ENCODE results near the gene ZSCAN5B. TPM values are rescaled to one million over a fixed set of nuclear protein-coding genes. Genes with fewer than 3 reads are reported as not detected.

ZSCAN5B gene
- polyA plus RNA-seq, 6 donors from 2014 or later, result not detected

DNA sequence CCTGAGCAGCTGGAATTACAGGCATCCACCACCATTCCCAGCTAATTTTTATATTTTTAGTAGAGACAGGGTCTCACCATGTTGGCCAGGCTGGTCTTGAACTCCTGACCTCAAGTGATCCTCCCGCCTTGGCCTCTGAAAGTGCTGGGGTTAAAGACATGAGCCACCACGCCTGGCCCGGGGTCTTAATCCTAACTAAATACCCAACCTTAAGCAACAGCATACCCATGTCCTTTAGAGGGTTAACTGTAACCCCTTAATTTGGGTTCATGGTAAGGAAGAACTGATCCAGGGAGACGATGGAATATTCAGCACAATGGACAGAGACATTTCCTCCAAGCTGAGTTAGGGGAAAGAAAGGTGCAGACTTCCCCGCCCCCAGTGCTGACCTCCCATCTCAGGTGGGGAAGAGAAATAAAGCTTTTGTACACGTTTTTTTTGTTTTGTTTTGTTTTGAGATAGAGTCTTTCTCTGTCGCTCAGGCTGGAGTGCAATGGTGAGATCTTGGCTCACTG, 30.5 kb downstream of the ZSCAN5B start:
- DNase-seq, result no peak
- Mint-ChIP-seq H3K4me3 (no peak overlapping the region), H3K27me3 (peaks cover 4 to 39% (median 16%) of the 10 kb centered on the region in 3 donors), H3K27ac (no peak overlapping the region), H3K4me1 (peaks cover 2 to 10% (median 4%) of the 10 kb centered on the region in 3 donors), H3K36me3 (no peaks in the 10 kb centered on the region), H3K9me3 (peaks cover 0 to 2% (median 0%) of the 10 kb centered on the region in 7 donors)
- ATAC-seq (ENCODE audit: low read depth in 2 of 2), result no peak

DNA sequence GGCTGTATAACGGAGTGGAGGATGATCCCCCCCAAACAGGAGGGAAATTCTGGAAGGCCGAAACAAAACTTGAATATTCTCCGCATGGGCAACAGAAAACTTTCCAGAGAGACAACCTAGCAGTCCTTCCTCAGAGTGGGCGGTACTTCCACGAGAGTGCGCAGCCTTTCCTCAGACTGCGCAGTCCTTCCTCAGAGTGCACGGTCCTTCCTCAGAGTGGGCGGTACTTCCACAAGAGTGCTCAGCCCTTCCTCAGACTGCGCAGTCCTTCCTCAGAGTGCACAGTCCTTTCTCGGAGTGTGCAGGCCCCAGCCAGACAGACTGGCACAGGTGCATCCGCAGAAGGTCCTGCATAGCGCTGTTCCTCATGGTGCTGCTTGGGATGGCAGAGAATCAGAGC, 34.5 kb downstream of the ZSCAN5B start:
- no peak for ATAC-seq (ENCODE audit: low read depth in 2 of 2)
- no peak for DNase-seq
- Mint-ChIP-seq H3K9me3 (peaks cover 0 to 2% (median 0%) of the 10 kb centered on the region in 7 donors), H3K4me3 (no peak overlapping the region), H3K4me1 (peaks cover 2 to 8% (median 4%) of the 10 kb centered on the region in 3 donors), H3K27me3 (peaks cover 4 to 25% (median 8%) of the 10 kb centered on the region in 3 donors), H3K36me3 (peaks cover 0 to 23% of the 10 kb centered on the region in 2 donors), H3K27ac (peak overlapping the region in 1 of 6 donors; percentile 53)

DNA sequence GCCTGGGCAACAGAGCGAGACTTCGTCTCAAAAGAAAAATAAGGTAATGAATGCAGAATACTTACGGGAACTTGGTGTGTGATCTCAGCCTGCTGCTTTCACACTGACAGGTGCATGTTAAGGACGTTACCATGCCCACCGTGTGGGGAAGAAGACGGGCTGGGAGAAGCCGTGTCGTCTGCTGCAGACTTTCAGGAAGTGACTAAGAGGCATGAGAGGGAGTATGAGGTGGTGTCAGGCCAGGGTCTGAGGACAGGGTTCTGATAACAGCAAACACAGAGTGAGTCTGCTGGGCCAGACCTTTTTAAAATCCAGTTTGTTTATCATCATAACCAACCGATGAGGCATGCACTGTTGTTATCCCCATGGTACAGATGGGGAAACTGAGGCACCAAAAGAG, 35.3 kb downstream of the ZSCAN5B start:
- Mint-ChIP-seq H3K9me3 (peaks cover 0 to 2% (median 0%) of the 10 kb centered on the region in 7 donors), H3K4me1 (peaks cover 2 to 8% (median 4%) of the 10 kb centered on the region in 3 donors), H3K27ac (peak overlapping the region in 1 of 6 donors; percentile 68), H3K36me3 (peaks cover 0 to 23% of the 10 kb centered on the region in 2 donors), H3K27me3 (peaks cover 4 to 22% (median 8%) of the 10 kb centered on the region in 3 donors), H3K4me3 (no peak overlapping the region)
- ATAC-seq (ENCODE audit: low read depth in 2 of 2) (no peak), DNase-seq (no peak)

DNA sequence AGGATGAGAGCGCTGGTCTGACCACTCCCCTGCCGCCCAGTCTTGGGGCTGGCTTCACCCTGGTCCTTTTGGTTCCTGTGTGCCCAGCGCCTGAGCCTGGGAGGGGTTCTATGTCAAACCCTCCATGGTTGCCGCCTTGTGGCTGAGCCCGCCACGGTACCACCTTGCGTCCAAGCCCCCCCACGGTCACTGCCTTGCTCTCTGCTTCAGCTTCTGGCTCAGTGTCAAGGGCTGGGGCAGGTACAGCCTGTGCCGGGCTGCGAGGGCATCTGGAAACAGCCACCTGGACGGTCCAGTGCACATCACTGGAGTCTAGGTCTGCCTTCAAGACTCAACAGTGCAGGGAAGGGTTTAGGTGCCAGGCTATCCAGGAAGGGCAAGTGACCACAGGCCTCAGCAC, 36.0 kb downstream of the ZSCAN5B start:
- ATAC-seq (ENCODE audit: low read depth in 2 of 2) (no peak), DNase-seq (no peak)
- Mint-ChIP-seq H3K4me3 (no peak overlapping the region), H3K4me1 (peaks cover 2 to 8% (median 4%) of the 10 kb centered on the region in 3 donors), H3K27me3 (peaks cover 4 to 20% (median 8%) of the 10 kb centered on the region in 3 donors), H3K36me3 (peaks cover 0 to 23% of the 10 kb centered on the region in 2 donors), H3K27ac (peak overlapping the region in 1 of 6 donors; percentile 33), H3K9me3 (peaks cover 0 to 2% (median 0%) of the 10 kb centered on the region in 7 donors)

DNA sequence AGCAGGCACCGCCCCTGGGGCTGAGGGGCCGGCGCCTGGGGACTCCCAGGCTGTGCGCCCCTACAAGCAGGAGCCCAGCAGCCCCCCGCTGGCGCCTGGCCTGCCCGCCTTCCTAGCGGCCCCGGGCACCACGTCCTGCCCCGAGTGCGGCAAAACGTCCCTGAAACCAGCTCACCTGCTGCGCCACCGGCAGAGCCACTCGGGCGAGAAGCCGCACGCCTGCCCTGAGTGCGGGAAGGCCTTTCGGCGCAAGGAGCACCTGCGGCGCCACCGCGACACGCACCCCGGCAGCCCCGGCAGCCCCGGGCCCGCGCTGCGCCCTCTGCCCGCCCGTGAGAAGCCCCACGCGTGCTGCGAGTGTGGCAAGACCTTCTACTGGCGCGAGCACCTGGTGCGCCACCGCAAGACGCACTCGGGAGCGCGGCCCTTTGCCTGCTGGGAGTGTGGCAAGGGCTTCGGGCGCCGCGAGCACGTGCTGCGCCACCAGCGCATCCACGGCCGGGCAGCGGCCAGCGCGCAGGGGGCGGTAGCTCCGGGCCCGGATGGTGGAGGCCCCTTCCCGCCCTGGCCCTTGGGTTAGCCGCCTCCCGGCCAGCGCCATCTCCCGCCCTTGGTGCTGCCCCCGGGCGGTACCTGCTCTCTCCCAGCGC, 37.8 kb downstream of the ZSCAN5B start:
- peaks cover under 1 to 8% (median 3%) of the 10 kb centered on the region in 3 donors for H3K27me3 Mint-ChIP-seq
- peaks cover 0 to 2% (median 0%) of the 10 kb centered on the region in 7 donors for H3K9me3 Mint-ChIP-seq
- ATAC-seq (ENCODE audit: low read depth in 2 of 2) (no peak), DNase-seq (no peak)
- H3K4me3 Mint-ChIP-seq, result no peak overlapping the region
- H3K27ac Mint-ChIP-seq, result no peak overlapping the region
- peaks cover 0 to 8% (median 2%) of the 10 kb centered on the region in 3 donors for H3K4me1 Mint-ChIP-seq
- H3K36me3 Mint-ChIP-seq, result peaks cover 0 to 23% of the 10 kb centered on the region in 2 donors

DNA sequence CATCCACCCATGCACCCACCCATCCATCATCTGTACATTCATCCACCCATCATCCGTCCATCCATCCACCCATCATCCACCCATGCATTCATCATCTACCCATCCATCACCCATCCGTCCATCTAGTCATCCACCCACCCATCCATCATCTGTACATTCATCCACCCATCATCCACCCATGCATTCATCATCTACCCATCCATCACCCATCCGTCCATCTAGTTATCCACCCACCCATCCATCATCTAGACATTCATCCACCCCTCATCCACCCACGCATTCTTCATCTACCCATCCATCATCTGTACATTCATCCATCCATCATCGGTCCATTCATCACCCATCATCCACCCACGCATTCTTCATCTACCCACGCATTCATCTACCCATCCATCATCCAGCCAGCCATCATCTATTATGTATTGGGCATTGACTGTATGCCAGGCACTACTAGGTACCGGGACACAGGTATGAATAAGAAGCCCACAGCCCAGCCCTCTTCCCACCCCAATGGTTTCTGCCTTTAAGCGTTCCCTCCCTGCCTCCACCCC, 38.5 kb downstream of the ZSCAN5B start:
- no peak for DNase-seq
- H3K27ac Mint-ChIP-seq, result no peak overlapping the region
- peaks cover 0 to 8% (median 2%) of the 10 kb centered on the region in 3 donors for H3K4me1 Mint-ChIP-seq
- peaks cover 0 to 2% (median 0%) of the 10 kb centered on the region in 3 donors for H3K27me3 Mint-ChIP-seq
- H3K4me3 Mint-ChIP-seq, result no peak overlapping the region
- peaks cover 0 to 2% (median 0%) of the 10 kb centered on the region in 7 donors for H3K9me3 Mint-ChIP-seq
- no peak for ATAC-seq (ENCODE audit: low read depth in 2 of 2)
- peaks cover 0 to 23% of the 10 kb centered on the region in 2 donors for H3K36me3 Mint-ChIP-seq

DNA sequence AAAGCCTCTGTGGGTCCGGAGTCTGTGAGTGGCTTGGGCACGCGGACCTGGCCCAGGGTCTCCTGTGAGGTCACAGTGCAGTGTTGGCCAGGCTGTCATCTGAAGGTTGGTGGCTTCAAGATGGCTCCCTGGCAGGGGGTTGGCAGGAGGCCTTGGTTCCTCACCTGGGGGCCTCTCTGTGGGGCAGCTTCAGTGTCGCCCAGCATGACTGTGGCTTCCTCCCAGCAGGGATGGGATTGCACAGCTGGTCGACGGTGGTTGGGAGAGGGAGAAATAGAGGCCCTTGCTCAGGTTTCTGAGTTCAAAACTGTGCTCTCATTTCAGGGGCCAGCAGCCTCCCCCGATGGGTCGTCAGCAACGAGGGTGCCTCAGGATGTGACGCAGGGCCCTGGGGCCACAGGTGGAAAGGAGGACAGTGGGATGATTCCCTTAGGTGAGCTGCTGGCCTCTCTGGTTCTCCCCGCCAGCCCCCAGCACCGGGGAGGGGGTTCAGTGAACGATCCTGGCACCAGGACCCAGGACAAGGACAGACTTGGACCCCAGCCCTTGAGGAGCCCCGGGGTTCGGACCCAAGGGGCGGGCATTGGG, 39.3 kb downstream of the ZSCAN5B start:
- peaks cover 4 to 11% (median 7%) of the 10 kb centered on the region in 3 donors for H3K4me1 Mint-ChIP-seq
- H3K27ac Mint-ChIP-seq, result no peak overlapping the region
- H3K4me3 Mint-ChIP-seq, result no peak overlapping the region
- no peak for ATAC-seq (ENCODE audit: low read depth in 2 of 2)
- no peak for DNase-seq
- no peaks in the 10 kb centered on the region for H3K27me3 Mint-ChIP-seq
- H3K36me3 Mint-ChIP-seq, result peaks cover 0 to 23% of the 10 kb centered on the region in 2 donors
- peaks cover 0 to under 1% (median 0%) of the 10 kb centered on the region in 7 donors for H3K9me3 Mint-ChIP-seq

DNA sequence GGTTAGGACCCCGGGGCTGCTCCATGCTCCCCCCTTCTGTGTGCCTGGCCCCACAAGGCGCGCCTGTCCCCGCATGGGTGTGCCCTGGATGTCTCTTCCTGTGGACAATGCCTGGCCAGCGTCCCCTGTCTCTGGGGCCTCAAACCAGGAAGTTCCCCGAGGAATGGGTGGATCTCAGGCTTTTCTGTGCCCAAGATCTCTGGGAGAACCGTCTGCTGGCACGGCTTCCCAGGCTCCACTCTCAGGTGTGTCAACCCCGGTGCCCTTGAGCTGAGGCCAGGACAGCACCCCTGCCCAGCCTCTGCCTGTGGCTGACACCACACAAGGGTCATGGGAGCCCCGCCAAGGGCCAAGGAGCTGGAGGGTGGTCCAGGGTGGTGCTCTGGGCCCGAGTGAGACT, 40.8 kb downstream of the ZSCAN5B start:
- no peaks in the 10 kb centered on the region for H3K9me3 Mint-ChIP-seq
- H3K4me1 Mint-ChIP-seq, result peaks cover 10 to 14% (median 13%) of the 10 kb centered on the region in 3 donors
- H3K4me3 Mint-ChIP-seq, result no peak overlapping the region
- H3K27me3 Mint-ChIP-seq, result no peaks in the 10 kb centered on the region
- no peak overlapping the region for H3K27ac Mint-ChIP-seq
- no peak for DNase-seq
- peaks cover 0 to 23% of the 10 kb centered on the region in 2 donors for H3K36me3 Mint-ChIP-seq
- no peak for ATAC-seq (ENCODE audit: low read depth in 2 of 2)

DNA sequence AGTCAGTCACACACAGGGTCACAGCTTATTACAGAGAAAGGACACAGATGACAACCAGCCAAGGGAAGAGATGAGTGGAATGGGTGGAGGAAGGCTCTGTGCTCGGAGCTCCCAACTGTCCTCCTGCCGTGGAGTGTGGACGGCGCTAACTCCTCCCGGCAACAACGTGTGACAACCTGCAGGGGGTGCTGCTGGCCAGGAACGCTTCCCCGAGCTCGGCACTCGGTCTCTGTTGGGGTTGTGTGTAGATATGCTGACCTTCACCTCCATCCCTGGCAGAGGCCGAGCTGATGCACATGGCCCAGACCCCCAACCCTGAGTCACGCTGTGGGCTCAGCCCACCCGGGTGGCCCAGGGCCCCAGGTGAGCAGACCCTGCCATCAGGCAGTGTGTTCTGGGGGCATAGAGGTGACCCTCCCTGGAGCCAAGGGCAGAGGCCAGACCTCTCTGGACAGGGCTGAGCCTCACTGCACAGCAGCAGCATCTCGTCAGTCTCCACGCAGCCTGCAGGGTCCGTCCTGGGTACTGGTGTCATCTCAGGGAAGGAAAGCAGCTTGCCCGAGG, 42.4 kb downstream of the ZSCAN5B start:
- ATAC-seq (ENCODE audit: low read depth in 2 of 2) (no peak), DNase-seq (no peak)
- Mint-ChIP-seq H3K36me3 (peaks cover 0 to 21% of the 10 kb centered on the region in 2 donors), H3K4me3 (no peak overlapping the region), H3K27me3 (no peaks in the 10 kb centered on the region), H3K4me1 (peaks cover 14 to 16% (median 14%) of the 10 kb centered on the region in 3 donors), H3K27ac (peak overlapping the region in 1 of 6 donors; percentile 38), H3K9me3 (no peaks in the 10 kb centered on the region)

DNA sequence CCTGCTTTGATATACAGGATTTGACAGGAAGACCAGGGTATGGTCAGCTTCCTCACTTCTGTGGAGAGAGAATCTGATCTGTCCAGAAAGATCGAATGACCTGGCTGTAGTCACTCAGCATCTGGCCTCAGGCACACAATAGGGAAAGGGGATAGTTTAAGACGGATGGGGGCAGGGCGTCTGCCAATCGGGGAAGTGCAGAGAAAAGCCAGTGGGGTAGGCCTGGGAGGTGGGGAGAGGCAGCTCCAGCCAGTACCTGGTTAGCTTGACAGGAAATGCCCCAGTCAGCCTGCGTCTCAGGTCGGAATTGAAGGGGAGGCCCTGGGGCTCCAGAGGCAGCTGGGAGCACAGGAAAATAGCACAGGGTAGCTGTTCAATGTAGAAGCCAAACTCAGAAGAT, 44.1 kb downstream of the ZSCAN5B start:
- ATAC-seq (ENCODE audit: low read depth in 2 of 2), result no peak
- Mint-ChIP-seq H3K4me3 (no peak overlapping the region), H3K4me1 (peaks cover 11 to 14% (median 14%) of the 10 kb centered on the region in 3 donors), H3K9me3 (peaks cover 0 to 2% (median 0%) of the 10 kb centered on the region in 7 donors), H3K36me3 (peaks cover 0 to 14% of the 10 kb centered on the region in 2 donors), H3K27ac (peak overlapping the region in 4 of 6 donors; percentile 12 to 65 (median 19)), H3K27me3 (no peaks in the 10 kb centered on the region)
- DNase-seq, result no peak

DNA sequence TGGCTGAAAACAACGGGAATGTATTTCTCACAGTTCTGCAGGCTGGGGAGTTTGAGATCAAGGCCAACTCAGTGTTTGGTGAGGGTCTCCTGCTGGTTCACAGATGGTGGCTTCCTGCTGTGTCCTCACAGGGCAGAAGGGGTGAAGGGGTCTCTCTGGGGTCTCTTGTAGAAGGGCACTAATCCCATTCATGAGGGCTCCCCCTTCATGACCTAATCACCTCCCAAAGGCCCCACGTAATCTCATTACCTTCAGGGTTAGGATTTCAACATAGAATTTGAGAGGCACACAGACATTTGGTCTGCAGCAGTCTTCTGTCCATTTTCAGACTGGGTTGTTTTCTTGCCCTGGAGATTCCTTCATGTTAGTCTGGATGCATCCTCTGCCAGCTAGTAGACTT, 44.9 kb downstream of the ZSCAN5B start:
- ATAC-seq (ENCODE audit: low read depth in 2 of 2) (no peak), DNase-seq (no peak)
- Mint-ChIP-seq H3K9me3 (peaks cover 0 to 2% (median 0%) of the 10 kb centered on the region in 7 donors), H3K27ac (peak overlapping the region in 1 of 6 donors; percentile 63), H3K4me1 (peaks cover 11 to 14% (median 14%) of the 10 kb centered on the region in 3 donors), H3K27me3 (no peaks in the 10 kb centered on the region), H3K4me3 (no peak overlapping the region), H3K36me3 (peaks cover 0 to 11% of the 10 kb centered on the region in 2 donors)

DNA sequence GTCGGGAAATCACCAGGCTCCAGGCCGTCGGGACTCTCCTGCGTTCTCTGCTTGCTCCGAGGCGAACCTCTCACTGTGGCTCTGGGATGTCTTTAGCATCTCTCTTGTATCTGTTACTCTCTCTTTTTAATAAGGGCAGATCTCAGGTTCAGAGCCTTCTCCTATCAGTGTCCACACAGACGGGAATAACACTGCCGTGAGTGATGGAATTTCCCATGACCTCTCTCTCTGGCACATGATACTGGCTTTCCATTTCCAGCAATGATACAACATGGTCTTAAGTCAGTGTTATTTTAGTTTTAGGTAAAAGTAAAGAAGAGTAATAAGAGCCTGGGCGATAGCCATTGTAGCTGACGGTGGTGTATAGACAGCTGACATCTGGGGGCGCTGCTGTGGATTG, 47.2 kb downstream of the ZSCAN5B start:
- Mint-ChIP-seq H3K4me1 (peaks cover 11 to 14% (median 14%) of the 10 kb centered on the region in 3 donors), H3K9me3 (peaks cover 0 to 2% (median 0%) of the 10 kb centered on the region in 7 donors), H3K27me3 (no peaks in the 10 kb centered on the region), H3K36me3 (peaks cover 0 to 11% of the 10 kb centered on the region in 2 donors), H3K27ac (no peak overlapping the region), H3K4me3 (no peak overlapping the region)
- ATAC-seq (ENCODE audit: low read depth in 2 of 2) (no peak), DNase-seq (no peak)

DNA sequence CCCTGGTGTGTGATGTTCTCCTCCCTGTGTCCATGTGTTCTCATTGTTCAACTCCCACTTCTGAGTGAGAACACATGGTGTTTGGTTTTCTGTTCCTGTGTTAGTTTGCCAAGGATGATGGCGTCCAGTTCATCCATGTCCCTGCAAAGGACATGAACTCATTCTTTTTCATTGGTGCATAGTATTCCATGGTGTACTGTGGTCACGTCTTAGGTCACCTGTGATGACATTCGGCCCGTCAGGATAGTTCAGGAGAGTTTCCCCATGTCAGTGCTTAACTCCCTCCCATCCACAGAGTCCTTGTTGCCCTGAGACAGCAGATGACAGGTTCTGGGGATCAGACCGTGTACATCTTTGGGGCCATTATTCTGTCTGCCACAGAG, 47.9 kb downstream of the ZSCAN5B start:
- ATAC-seq (ENCODE audit: low read depth in 2 of 2) (no peak), DNase-seq (no peak)
- peaks cover 11 to 17% (median 14%) of the 10 kb centered on the region in 3 donors for H3K4me1 Mint-ChIP-seq
- H3K36me3 Mint-ChIP-seq, result peaks cover 0 to 11% of the 10 kb centered on the region in 2 donors
- H3K4me3 Mint-ChIP-seq, result no peak overlapping the region
- H3K27me3 Mint-ChIP-seq, result no peaks in the 10 kb centered on the region
- peaks cover 0 to 2% (median 0%) of the 10 kb centered on the region in 7 donors for H3K9me3 Mint-ChIP-seq
- H3K27ac Mint-ChIP-seq, result no peak overlapping the region

All from naive B cell (primary cell).